IPS-15b (cell line): Measurements from ENCODE around the gene FAM234B.
A peak's percentile ranks its signal among the peaks of the same experiment; 100 is the strongest.

Experiments
- H3K27me3 ChIP-seq: one replicate; pipeline ENCODE4 v1.6.1; 2013; ENCODE audit warnings: low read length; ENCODE audit not compliant: control insufficient read depth, insufficient read depth
- H3K36me3 ChIP-seq: one replicate; pipeline ENCODE4 v1.6.1; 2013; ENCODE audit warnings: low read length; ENCODE audit not compliant: control insufficient read depth, insufficient read depth
- H3K4me1 ChIP-seq: one replicate; pipeline ENCODE4 v1.6.1; 2013; ENCODE audit warnings: mild to moderate bottlenecking, low read length; ENCODE audit not compliant: control insufficient read depth, insufficient read depth
- H3K4me3 ChIP-seq: one replicate; pipeline ENCODE4 v1.5.1; 2013; ENCODE audit warnings: low read depth, low read length
- H3K9ac ChIP-seq: one replicate; pipeline ENCODE4 v1.6.1; 2013; ENCODE audit warnings: low read depth, mild to moderate bottlenecking, low read length
- H3K9me3 ChIP-seq: one replicate; pipeline ENCODE4 v1.6.1; 2013; ENCODE audit warnings: mild to moderate bottlenecking, low read length; ENCODE audit not compliant: control insufficient read depth, insufficient read depth

Gene FAM234B

DNA sequence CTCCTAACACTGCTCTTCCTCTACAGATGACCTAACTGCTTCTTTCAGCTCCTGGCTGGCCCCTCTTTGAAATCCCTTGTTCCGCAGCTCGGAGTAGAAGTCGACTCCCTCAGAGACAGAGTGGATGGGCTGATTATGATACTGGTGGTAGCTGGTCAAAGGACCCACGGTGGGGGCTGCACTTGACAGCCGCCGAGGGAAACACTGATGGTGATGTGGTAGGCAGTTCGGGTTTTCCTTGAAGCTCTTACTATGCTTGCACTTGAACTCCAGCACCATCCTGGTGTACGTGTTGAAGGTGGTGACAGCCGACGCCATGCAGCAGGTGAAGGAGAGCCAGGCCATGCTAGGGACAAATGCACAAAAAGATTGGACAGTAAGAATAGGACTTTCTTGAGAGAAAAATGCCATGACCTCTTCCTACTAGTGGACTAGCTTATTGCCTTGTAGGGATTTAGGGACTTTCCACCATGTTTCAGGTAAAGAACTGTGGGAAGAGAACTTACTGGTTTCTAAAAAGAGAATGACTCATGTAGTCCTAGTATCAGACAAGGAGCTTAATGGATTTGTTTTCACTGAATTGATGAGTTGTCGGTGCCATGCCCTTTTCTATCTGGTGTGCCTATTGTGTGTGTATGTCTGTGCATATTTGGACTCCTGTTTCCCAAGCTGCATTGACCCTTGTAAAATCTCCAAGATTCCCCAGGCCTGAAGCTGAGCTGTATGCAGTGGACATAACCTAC, 40.9 kb downstream of the FAM234B start:
- peaks cover 24% of the 10 kb centered on the region for H3K4me1 ChIP-seq
- no peaks in the 10 kb centered on the region for H3K9me3 ChIP-seq
- H3K36me3 ChIP-seq, result no peaks in the 10 kb centered on the region
- no peak overlapping the region for H3K4me3 ChIP-seq
- H3K27me3 ChIP-seq, result no peaks in the 10 kb centered on the region
- H3K9ac ChIP-seq, result no peak overlapping the region

DNA sequence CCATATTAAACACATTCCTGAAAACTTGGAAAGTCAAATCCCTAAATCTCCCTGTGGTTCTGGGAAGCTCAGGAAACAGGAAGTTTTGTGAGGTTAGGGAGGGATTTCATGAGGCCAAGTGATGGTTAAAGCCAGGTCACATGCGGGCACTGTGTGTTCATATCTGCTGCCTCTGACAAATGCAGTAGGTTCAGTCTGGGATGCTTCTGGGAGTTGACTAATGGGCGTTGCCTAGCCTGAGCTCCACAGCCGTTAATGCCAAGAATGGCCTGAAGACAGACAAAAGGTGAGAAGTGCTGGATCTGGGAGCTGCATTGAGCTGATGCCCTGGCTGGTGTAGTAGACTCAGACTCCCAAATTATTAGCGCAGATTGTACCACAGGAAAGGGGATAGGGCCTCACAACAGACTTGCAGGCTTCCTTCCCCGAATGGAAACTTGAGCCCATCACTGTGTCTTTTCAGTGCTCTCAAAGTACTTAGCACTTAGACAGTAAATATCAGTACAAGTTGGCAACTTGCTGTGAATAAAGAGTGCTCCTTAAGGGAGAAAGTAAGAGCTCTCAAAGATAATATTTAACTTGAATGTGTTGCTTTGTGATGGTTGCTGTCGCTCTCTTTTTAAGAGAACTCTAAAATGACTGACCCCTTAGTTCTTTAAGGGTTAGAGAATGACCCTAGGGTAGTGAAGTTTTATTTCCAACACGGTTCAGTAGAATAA, 41.9 kb downstream of the FAM234B start:
- no peaks in the 10 kb centered on the region for H3K36me3 ChIP-seq
- H3K4me3 ChIP-seq, result no peak overlapping the region
- no peaks in the 10 kb centered on the region for H3K9me3 ChIP-seq
- no peak overlapping the region for H3K9ac ChIP-seq
- H3K4me1 ChIP-seq, result peaks cover 24% of the 10 kb centered on the region
- H3K27me3 ChIP-seq, result no peaks in the 10 kb centered on the region

DNA sequence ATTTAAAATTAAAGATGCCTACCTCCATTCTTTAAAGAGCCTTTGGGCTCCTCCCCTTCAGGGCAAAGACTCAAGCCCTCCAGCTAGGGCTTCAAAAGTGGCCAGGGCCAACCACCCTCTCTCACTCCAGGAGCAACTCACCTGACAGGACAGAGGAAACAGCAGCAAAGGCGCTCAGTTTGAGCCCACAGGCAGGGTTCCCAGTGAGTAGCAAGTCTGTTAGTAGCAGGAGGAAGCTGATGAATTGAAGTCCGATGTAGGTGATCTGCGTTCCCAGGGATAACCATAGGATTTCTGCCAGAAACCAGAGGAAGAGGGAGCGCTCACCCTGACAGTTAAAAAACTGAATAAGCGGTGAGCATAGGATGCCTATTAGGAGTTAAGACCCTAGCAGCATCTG, 43.6 kb downstream of the FAM234B start:
- no peak overlapping the region for H3K9ac ChIP-seq

DNA sequence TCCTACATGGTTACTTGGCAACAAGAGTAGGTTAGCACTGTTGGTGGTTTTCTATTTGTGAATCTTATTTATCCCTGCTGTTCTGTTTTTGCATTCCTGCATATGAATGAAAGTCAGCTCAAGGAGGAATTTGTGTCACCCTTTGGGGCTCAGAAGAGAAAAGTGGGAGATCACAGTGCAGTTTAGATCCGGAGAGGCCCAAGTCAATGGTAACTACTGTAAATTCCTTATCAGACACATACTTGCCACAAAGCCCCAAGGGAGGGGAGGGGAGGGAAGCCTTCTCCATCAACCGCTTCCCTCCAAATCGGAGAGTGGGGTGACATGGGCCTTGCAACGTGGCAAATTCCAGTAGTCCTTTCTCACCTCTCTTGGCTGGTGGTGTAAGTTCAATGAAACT, 44.3 kb downstream of the FAM234B start:
- H3K4me3 ChIP-seq, result peak overlapping the region; percentile 30
- no peaks in the 10 kb centered on the region for H3K27me3 ChIP-seq
- no peak overlapping the region for H3K9ac ChIP-seq
- no peaks in the 10 kb centered on the region for H3K9me3 ChIP-seq
- no peaks in the 10 kb centered on the region for H3K36me3 ChIP-seq
- peaks cover 24% of the 10 kb centered on the region for H3K4me1 ChIP-seq

More for the DNA sequence above, 43.6 kb downstream of the FAM234B start:
- Histone ChIP-seq H3K4me3 (peak overlapping the region; percentile 10), H3K9me3 (no peaks in the 10 kb centered on the region), H3K36me3 (no peaks in the 10 kb centered on the region), H3K27me3 (no peaks in the 10 kb centered on the region), H3K4me1 (peaks cover 24% of the 10 kb centered on the region)

DNA sequence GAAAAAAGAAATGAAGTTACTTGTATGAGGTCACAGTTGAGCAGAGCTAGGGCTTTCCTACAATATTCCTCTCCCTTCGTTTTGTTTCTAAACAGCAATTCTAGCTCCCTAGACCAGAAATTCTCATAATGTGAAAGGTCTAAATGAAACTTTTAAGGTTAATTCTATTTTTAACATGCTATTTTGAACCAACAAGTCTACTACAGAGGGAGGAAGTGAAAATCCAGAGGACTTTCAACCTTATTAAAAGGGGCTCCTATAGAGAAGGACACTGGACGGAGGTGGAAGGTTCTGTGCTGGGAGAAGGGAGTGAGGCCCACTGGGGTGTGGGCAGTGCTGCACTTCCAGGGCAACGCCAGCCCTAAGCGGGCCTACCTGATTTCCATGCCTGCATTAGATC, 45.9 kb downstream of the FAM234B start:
- peaks cover 24% of the 10 kb centered on the region for H3K4me1 ChIP-seq
- H3K9me3 ChIP-seq, result no peaks in the 10 kb centered on the region
- no peaks in the 10 kb centered on the region for H3K27me3 ChIP-seq
- H3K9ac ChIP-seq, result no peak overlapping the region
- H3K36me3 ChIP-seq, result no peaks in the 10 kb centered on the region
- no peak overlapping the region for H3K4me3 ChIP-seq

DNA sequence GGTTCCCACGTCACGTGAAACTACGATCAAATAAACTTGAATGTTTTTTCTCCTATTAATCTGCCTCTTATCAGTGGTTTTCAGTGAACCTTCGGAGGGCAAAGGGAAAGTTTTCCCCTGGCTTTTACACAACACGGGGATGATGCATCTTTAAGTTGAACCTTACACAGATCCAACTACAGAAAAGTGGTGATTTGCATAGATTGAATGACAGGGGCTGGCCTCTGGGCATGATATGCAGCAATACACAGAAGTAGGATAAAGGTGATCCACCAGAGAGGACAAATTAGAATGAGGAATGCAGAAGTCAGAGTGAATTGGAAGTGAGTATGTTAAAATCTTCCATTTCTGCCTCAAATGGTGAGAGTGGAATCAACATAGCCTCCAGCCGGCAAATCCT, 47.7 kb downstream of the FAM234B start:
- H3K27me3 ChIP-seq, result no peaks in the 10 kb centered on the region
- H3K36me3 ChIP-seq, result no peaks in the 10 kb centered on the region
- H3K9ac ChIP-seq, result no peak overlapping the region
- H3K9me3 ChIP-seq, result no peaks in the 10 kb centered on the region
- H3K4me1 ChIP-seq, result peaks cover 24% of the 10 kb centered on the region
- no peak overlapping the region for H3K4me3 ChIP-seq

DNA sequence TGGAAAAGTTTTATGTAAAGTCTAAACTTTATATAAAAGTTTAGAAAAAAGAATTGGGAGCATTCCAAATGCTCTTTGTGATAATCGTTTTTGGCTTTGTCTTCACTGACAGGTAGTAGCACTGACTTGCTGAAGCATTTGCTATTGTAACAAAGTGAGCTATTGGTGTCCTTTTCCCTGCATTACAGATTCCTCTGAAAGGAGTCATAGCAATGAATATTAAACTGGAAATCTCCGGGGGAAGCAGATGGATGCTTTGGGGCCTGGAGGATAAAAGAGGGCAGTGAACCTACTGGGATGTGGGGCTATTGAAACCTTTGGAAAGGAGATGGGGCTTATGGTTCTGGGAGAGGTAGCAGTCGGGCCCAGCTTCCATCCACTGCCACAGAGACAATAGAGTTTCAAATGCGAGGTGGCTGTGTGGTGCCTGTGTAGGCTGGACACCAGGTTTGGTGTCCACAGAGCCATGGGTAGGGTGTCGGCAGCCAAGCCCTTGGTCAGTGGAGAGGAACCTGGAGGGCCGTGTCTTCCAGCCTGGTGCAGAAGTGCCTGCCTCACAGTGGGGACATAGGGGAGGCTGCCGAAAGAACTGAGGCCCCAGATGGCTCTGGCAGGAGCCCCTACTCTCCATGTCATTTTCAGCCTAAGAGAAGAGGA, 49.1 kb downstream of the FAM234B start:
- no peaks in the 10 kb centered on the region for H3K9me3 ChIP-seq
- no peaks in the 10 kb centered on the region for H3K27me3 ChIP-seq
- no peak overlapping the region for H3K9ac ChIP-seq
- peaks cover 12% of the 10 kb centered on the region for H3K4me1 ChIP-seq
- no peak overlapping the region for H3K4me3 ChIP-seq
- no peaks in the 10 kb centered on the region for H3K36me3 ChIP-seq

DNA sequence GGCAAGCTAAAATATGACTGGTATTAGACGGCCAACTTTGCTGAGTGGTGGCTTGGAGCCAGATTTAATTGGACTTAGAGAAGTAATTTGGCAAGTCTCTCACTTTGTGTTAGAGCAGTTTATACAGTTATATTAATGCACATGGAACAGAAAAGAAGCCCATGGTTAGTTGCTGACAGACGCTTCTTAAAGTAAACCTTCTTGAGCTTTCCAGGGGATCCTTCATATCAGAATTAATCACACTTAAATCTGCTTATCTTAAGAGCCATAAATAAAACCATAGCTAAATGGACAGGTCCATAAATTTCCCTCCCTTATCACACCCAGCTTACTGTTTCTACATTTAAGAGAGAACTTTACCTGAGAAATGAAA, 49.7 kb downstream of the FAM234B start:
- H3K4me1 ChIP-seq, result peaks cover 11% of the 10 kb centered on the region
- no peaks in the 10 kb centered on the region for H3K27me3 ChIP-seq
- H3K36me3 ChIP-seq, result no peaks in the 10 kb centered on the region
- H3K9me3 ChIP-seq, result no peaks in the 10 kb centered on the region
- H3K9ac ChIP-seq, result no peak overlapping the region
- H3K4me3 ChIP-seq, result no peak overlapping the region

DNA sequence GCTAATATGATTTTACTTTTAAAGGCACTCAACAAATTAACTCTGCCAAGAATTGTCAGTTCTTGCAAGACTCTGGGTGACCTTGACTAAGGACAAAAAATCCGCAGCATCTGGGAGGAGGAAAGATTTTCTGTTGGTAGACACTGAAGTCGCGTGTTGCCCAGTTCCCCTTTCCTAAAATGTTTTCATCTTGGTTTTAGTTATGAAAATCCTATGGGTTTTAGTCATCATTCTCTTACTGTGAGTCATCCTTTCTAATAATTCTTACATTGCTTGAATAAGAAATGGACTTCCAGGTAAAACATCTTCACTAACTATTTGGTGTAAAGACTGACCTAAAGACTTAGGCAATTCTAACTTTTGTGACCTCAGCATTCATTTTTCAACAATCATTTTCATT, 50.2 kb downstream of the FAM234B start:
- H3K9ac ChIP-seq, result no peak overlapping the region
- H3K36me3 ChIP-seq, result no peaks in the 10 kb centered on the region
- H3K9me3 ChIP-seq, result no peaks in the 10 kb centered on the region
- H3K4me3 ChIP-seq, result no peak overlapping the region
- no peaks in the 10 kb centered on the region for H3K27me3 ChIP-seq
- peaks cover 6% of the 10 kb centered on the region for H3K4me1 ChIP-seq

DNA sequence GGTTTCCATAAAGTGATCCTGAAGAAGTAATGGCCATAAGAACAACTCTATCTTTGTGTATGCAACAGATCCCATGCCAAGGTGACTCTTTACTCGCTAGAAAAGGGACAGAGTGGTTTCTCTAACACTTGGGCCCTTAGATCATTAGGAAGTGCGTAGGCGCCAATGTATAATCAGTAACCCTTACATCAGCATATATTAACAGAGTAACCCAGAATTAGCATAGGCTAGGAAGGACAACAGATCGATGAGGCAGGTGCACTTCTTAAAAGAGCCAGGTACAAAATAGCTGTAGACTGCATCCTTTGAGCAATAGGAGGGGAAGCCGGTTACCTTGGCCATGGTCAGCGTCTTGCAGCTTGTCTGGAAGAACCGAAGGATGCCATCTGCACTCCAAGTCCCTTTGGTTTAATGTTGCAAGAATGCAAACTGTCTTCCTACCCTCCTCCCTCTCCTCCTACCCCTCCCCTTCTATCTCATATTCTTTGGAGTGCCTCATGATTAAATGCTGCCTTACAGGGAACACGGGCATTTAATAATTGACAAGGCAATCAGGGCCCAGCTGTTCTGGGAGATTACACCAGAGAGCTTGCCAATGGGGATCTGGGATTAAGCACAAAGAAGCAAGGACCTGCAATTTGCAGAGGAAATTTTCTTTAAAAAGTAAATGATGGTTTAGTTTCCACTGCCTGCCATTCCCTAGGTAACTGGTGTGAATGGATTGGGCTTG, 51.2 kb downstream of the FAM234B start:
- peaks cover 10% of the 10 kb centered on the region for H3K4me1 ChIP-seq
- H3K4me3 ChIP-seq, result no peak overlapping the region
- H3K27me3 ChIP-seq, result no peaks in the 10 kb centered on the region
- no peak overlapping the region for H3K9ac ChIP-seq
- H3K9me3 ChIP-seq, result no peaks in the 10 kb centered on the region
- H3K36me3 ChIP-seq, result no peaks in the 10 kb centered on the region

DNA sequence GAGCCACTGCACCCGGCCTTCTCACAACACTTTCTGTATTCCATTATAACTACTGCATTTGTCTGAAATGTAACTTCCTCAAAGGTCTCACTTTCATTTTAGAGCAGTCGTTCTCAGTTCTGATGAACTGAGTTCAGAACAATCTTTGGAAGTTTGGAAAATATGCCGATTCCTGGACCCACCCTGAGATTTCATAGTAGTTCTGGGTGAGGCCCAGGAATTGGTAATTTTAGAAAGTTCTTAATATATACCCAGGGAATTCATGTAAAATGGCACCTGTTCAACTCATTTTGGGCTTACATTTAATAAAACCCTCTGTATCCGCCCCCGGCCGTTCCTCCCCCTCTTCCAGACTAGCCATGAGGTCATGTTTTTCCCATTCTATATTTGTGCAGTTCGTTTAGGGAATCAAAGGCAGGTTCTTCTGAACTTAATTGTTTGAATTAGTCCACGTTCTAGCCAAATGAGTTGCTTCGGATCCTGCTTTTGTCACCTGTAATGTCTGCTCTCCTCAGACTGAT, 53.4 kb downstream of the FAM234B start:
- H3K9ac ChIP-seq, result no peak overlapping the region
- no peaks in the 10 kb centered on the region for H3K9me3 ChIP-seq
- no peaks in the 10 kb centered on the region for H3K36me3 ChIP-seq
- H3K4me1 ChIP-seq, result peaks cover 21% of the 10 kb centered on the region
- H3K27me3 ChIP-seq, result peaks cover 6% of the 10 kb centered on the region
- H3K4me3 ChIP-seq, result no peak overlapping the region
